ENCODE data around the gene INPP5F.

GRCh38 chr10:119734396-119735332 lies 8.8 kb downstream of the INPP5F start:
- TF ChIP-seq POLR2A (IDR thresholded peaks at IDR 0.05; ENCODE audit: low read depth, low read length) (no peak), POLR2AphosphoS5 (IDR thresholded peaks at IDR 0.05; ENCODE audit: low read depth, low read length) (no peak), TAF1 (IDR thresholded peaks at IDR 0.05; ENCODE audit: borderline replicate concordance, low read depth, low read length) (no peak)

All from GM12892 (cell line).